ENCODE results near the gene CDKAL1. TPM values are rescaled to one million over a fixed set of nuclear protein-coding genes. Genes with fewer than 3 reads are reported as not detected.

Gene CDKAL1
- total RNA-seq, 1 donor from 2014 or later: 39.6 TPM

DNA sequence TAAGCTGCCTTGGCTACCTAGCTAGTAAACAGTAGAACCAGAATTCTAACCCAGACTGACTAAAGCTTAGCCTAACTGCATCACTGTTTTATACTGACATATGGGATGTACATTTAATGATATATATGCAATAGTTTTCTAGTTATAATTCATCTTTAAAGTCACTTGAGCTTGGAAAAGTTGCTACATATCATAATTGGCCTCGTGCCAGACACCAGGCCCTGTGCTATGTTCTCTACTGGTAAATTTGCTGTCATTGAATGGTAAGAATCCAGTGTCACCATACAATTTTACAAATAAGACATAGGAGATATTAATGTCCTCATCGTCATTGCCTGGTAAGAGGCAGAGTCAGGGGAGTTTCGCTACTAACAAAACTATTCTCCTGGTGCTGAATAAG is 396.8 kb downstream of the CDKAL1 start:
- Histone ChIP-seq H3K79me2 (ENCODE audit: low read depth) (no peaks in the 10 kb centered on the region), H2AFZ (replicated peaks) (no peak overlapping the region), H3K4me3 (no peak overlapping the region), H3F3A (ENCODE audit: low read depth) (peaks cover 31% of the 10 kb centered on the region), H3K27ac (peak overlapping the region; percentile 94), H4K20me1 (ENCODE audit: low read depth) (no peaks in the 10 kb centered on the region), H3K4me2 (no peak overlapping the region), H3K27me3 (no peaks in the 10 kb centered on the region), H3K4me1 (peaks cover 39% of the 10 kb centered on the region), H3K9me3 (ENCODE audit: low read depth) (no peaks in the 10 kb centered on the region), H3K36me3 (no peaks in the 10 kb centered on the region), H3K9ac (no peak overlapping the region)
- Mint-ChIP-seq H3K36me3 (no peaks in the 10 kb centered on the region), H3K27me3 (ENCODE audit: insufficient read depth, low read depth) (no peaks in the 10 kb centered on the region), H3K9me3 (no peaks in the 10 kb centered on the region), H3K4me1 (peaks cover 16% of the 10 kb centered on the region), H3K27ac (no peak overlapping the region), H3K4me3 (no peak overlapping the region)
- TF ChIP-seq, protein P1, sequence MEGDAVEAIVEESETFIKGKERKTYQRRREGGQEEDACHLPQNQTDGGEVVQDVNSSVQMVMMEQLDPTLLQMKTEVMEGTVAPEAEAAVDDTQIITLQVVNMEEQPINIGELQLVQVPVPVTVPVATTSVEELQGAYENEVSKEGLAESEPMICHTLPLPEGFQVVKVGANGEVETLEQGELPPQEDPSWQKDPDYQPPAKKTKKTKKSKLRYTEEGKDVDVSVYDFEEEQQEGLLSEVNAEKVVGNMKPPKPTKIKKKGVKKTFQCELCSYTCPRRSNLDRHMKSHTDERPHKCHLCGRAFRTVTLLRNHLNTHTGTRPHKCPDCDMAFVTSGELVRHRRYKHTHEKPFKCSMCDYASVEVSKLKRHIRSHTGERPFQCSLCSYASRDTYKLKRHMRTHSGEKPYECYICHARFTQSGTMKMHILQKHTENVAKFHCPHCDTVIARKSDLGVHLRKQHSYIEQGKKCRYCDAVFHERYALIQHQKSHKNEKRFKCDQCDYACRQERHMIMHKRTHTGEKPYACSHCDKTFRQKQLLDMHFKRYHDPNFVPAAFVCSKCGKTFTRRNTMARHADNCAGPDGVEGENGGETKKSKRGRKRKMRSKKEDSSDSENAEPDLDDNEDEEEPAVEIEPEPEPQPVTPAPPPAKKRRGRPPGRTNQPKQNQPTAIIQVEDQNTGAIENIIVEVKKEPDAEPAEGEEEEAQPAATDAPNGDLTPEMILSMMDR (IDR thresholded peaks at IDR 0.05): no peak
- TF ChIP-seq EZH2phosphoT487 (IDR thresholded peaks at IDR 0.05): no peak
- TF ChIP-seq EZH2 (IDR thresholded peaks at IDR 0.05): no peak
- no peak for DNase-seq (ENCODE audit: low spot score)

DNA sequence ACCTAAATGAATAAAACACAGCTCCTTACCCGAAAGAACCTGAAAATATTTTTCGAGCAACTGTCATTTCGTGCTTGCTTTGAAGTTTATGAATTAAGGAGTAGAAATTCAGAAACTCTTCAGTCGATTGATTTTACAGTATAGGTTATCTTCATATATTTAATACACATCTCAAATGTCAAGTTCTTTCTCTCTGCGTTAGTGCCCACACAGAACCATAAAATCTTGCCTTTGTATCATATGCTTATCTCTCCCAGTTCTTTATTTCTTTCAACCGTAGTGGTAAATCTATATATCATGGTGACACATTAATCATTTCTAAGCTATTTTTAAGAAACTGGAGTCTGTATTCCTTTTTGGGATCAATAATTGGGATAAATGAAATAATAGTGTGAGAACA is 397.5 kb downstream of the CDKAL1 start:
- no peaks in the 10 kb centered on the region for H3K79me2 ChIP-seq (ENCODE audit: low read depth)
- no peaks in the 10 kb centered on the region for H3K27me3 ChIP-seq
- no peak overlapping the region for H3K4me3 Mint-ChIP-seq
- no peak overlapping the region for H3K9ac ChIP-seq
- H3K4me1 Mint-ChIP-seq: peaks cover 12% of the 10 kb centered on the region
- no peaks in the 10 kb centered on the region for H4K20me1 ChIP-seq (ENCODE audit: low read depth)
- no peak for DNase-seq (ENCODE audit: low spot score)
- H3F3A ChIP-seq (ENCODE audit: low read depth): peaks cover 31% of the 10 kb centered on the region
- H3K27ac Mint-ChIP-seq: no peak overlapping the region
- no peaks in the 10 kb centered on the region for H3K9me3 Mint-ChIP-seq
- no peak overlapping the region for H2AFZ ChIP-seq (replicated peaks)
- no peaks in the 10 kb centered on the region for H3K36me3 Mint-ChIP-seq
- no peak overlapping the region for H3K4me3 ChIP-seq
- H3K9me3 ChIP-seq (ENCODE audit: low read depth): no peaks in the 10 kb centered on the region
- peaks cover 39% of the 10 kb centered on the region for H3K4me1 ChIP-seq
- peak overlapping the region; percentile 94 for H3K27ac ChIP-seq
- no peaks in the 10 kb centered on the region for H3K36me3 ChIP-seq
- peak overlapping the region; percentile 51 for H3K4me2 ChIP-seq
- TF ChIP-seq EZH2 (IDR thresholded peaks at IDR 0.05) (no peak), EZH2phosphoT487 (IDR thresholded peaks at IDR 0.05) (no peak)
- TF ChIP-seq, protein P1 (IDR thresholded peaks at IDR 0.05): no peak
- no peaks in the 10 kb centered on the region for H3K27me3 Mint-ChIP-seq (ENCODE audit: insufficient read depth, low read depth)

DNA sequence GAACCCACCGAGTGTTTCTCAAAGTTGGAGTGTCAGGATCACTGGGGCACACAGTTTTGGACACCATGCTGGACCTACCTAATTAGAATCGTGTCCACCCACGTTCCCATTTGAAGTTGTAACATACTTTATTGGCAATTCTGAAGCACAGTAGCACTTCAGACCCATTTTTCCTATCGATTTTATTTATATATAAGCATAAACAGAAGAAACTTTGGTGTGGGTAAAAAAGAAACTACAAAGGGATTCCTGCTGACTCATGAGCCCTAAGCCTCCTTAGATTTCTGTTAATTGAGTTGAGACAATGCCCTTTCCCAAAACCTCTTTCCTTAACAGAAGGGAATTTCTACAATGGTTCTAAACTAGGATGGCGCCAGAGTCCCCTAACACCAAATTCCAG is 398.0 kb downstream of the CDKAL1 start:
- no peak overlapping the region for H3K9ac ChIP-seq
- H3K36me3 Mint-ChIP-seq: no peaks in the 10 kb centered on the region
- H3K4me3 ChIP-seq: no peak overlapping the region
- H2AFZ ChIP-seq (replicated peaks): no peak overlapping the region
- no peaks in the 10 kb centered on the region for H4K20me1 ChIP-seq (ENCODE audit: low read depth)
- H3K4me3 Mint-ChIP-seq: no peak overlapping the region
- H3K79me2 ChIP-seq (ENCODE audit: low read depth): no peaks in the 10 kb centered on the region
- peaks cover 31% of the 10 kb centered on the region for H3F3A ChIP-seq (ENCODE audit: low read depth)
- peak overlapping the region; percentile 94 for H3K27ac ChIP-seq
- DNase-seq (ENCODE audit: low spot score): peak; percentile 45
- TF ChIP-seq EZH2 (IDR thresholded peaks at IDR 0.05): no peak
- TF ChIP-seq EZH2phosphoT487 (IDR thresholded peaks at IDR 0.05): no peak
- TF ChIP-seq, protein P1 (IDR thresholded peaks at IDR 0.05): no peak
- H3K27me3 Mint-ChIP-seq (ENCODE audit: insufficient read depth, low read depth): no peaks in the 10 kb centered on the region
- no peaks in the 10 kb centered on the region for H3K9me3 Mint-ChIP-seq
- no peaks in the 10 kb centered on the region for H3K36me3 ChIP-seq
- H3K9me3 ChIP-seq (ENCODE audit: low read depth): no peaks in the 10 kb centered on the region
- no peak overlapping the region for H3K27ac Mint-ChIP-seq
- H3K4me1 ChIP-seq: peaks cover 34% of the 10 kb centered on the region
- peak overlapping the region; percentile 51 for H3K4me2 ChIP-seq
- peaks cover 7% of the 10 kb centered on the region for H3K4me1 Mint-ChIP-seq
- no peaks in the 10 kb centered on the region for H3K27me3 ChIP-seq

Measured in neural progenitor cell (in vitro differentiated cells).